ENCODE data around the gene PROSER2.

Gene PROSER2

GRCh38 chr10:11909618-11910017 lies 86.5 kb downstream of the PROSER2 start:
- DNase-seq = no peak

GRCh38 chr10:11910102-11910501 lies 86.9 kb downstream of the PROSER2 start:
- DNase-seq = no peak

- DNase-seq = no peak
These were observed 90.0 kb downstream of the PROSER2 start for GRCh38 chr10:11913079-11913641.

GRCh38 chr10:11918384-11918783 lies 95.2 kb downstream of the PROSER2 start:
- no peak for DNase-seq

- DNase-seq = no peak
These were observed 96.1 kb downstream of the PROSER2 start for GRCh38 chr10:11919271-11919670.
